ENCODE measurements around the gene SSTR3. TPM values are rescaled to one million over a fixed set of nuclear protein-coding genes. Genes with fewer than 3 reads are reported as not detected.

Gene SSTR3
- total and polyA plus RNA-seq, 2 of the 13 experiments (the other 11 are each of a cell fraction or from before 2014, with no cell fraction given): 0.08 to 0.64 TPM

DNA sequence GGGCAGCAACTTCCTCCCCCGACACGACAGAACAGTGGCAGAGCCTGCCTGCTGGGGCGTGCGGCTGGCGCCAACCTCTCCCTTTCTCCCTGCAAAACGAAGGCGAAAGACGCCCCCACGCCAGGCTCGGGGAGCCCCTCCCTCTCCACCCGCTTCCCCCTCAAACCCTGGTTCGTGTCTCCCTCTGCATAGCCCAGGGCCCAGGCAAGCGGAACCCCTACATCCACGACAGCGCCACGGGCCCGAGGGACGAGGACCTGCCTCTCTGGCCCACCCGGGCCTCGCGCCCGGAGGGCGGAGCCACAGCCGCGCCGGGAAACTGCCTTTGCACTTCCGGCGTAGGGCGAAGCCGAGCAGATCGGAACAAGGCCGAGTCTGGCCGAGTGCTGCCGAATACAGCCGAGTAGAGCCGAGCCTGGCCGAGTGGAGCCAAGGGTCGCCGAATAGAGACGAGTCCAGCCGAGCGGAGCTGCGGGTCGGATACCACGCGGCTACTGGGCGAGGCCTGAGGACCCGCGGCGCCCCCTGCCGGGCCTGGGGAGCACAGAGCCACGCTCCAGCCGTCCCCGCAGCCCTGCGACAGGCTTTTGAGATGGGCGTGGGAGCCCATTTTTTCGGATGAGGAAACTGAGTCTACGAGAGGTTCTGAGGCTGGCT is 13.0 kb downstream of the SSTR3 start (continued):
- TF ChIP-seq HMGXB3 (CRISPR knock-in tag; IDR thresholded peaks at IDR 0.05; ENCODE audit: borderline replicate concordance): no peak
- TF ChIP-seq KDM3A (CRISPR knock-in tag; IDR thresholded peaks at IDR 0.05; ENCODE audit: low read depth): no peak; the same call in 1 of the 2 replicates
- peak; percentile 98 for TF ChIP-seq RBFOX2 (IDR thresholded peaks at IDR 0.05; ENCODE audit: low read depth, low read length)
- TF ChIP-seq, protein P1, sequence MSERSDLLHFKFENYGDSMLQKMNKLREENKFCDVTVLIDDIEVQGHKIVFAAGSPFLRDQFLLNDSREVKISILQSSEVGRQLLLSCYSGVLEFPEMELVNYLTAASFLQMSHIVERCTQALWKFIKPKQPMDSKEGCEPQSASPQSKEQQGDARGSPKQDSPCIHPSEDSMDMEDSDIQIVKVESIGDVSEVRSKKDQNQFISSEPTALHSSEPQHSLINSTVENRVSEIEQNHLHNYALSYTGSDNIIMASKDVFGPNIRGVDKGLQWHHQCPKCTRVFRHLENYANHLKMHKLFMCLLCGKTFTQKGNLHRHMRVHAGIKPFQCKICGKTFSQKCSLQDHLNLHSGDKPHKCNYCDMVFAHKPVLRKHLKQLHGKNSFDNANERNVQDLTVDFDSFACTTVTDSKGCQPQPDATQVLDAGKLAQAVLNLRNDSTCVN (CRISPR knock-in tag; IDR thresholded peaks at IDR 0.05; ENCODE audit: borderline replicate concordance): no peak
- TF ChIP-seq CBFB (CRISPR knock-in tag; IDR thresholded peaks at IDR 0.05): 0 out of 2 replicates have a peak, but pooled peaks have one; percentile 17
- no peak for TF ChIP-seq ZNF530 (CRISPR knock-in tag; IDR thresholded peaks at IDR 0.05; ENCODE audit: low read depth)
- peak; percentile 22; the same call in 1 of the 2 replicates for TF ChIP-seq ZFP41 (CRISPR knock-in tag; IDR thresholded peaks at IDR 0.05; ENCODE audit: borderline replicate concordance)
- TF ChIP-seq ZNF883 (CRISPR knock-in tag; IDR thresholded peaks at IDR 0.05; ENCODE audit: not compliant biosample characterization): peak; percentile 72
- TF ChIP-seq KAT2B (IDR thresholded peaks at IDR 0.05; ENCODE audit: borderline replicate concordance, low read depth, low read length): no peak
- no peak for TF ChIP-seq ZNF552 (CRISPR knock-in tag; IDR thresholded peaks at IDR 0.05; ENCODE audit: borderline replicate concordance)
- peak; percentile 60; the same call in 1 of the 2 replicates for TF ChIP-seq TMF1 (CRISPR knock-in tag; IDR thresholded peaks at IDR 0.05; ENCODE audit: low read depth)
- no peak for TF ChIP-seq RBM39 (IDR thresholded peaks at IDR 0.05; ENCODE audit: low read depth, low read length, poor library complexity, severe bottlenecking)
- TF ChIP-seq, protein P2, sequence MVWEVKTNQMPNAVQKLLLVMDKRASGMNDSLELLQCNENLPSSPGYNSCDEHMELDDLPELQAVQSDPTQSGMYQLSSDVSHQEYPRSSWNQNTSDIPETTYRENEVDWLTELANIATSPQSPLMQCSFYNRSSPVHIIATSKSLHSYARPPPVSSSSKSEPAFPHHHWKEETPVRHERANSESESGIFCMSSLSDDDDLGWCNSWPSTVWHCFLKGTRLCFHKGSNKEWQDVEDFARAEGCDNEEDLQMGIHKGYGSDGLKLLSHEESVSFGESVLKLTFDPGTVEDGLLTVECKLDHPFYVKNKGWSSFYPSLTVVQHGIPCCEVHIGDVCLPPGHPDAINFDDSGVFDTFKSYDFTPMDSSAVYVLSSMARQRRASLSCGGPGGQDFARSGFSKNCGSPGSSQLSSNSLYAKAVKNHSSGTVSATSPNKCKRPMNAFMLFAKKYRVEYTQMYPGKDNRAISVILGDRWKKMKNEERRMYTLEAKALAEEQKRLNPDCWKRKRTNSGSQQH (CRISPR knock-in tag; IDR thresholded peaks at IDR 0.05; ENCODE audit: low read depth): no peak; the same call in 1 of the 2 replicates
- no peak for TF ChIP-seq EEA1 (CRISPR knock-in tag; IDR thresholded peaks at IDR 0.05; ENCODE audit: borderline replicate concordance)
- peak; percentile 17; the same call in 1 of the 2 replicates for TF ChIP-seq RELA (CRISPR knock-in tag; IDR thresholded peaks at IDR 0.05)
- no peak; the same call in 1 of the 2 replicates for TF ChIP-seq DPF2 (CRISPR knock-in tag; IDR thresholded peaks at IDR 0.05; ENCODE audit: borderline replicate concordance, low read depth)
- TF ChIP-seq HDAC1 (CRISPR knock-in tag; IDR thresholded peaks at IDR 0.05): peak; percentile 76
- TF ChIP-seq ZNF296 (CRISPR knock-in tag; conservative IDR thresholded peaks at IDR 0.05): peak; percentile 73; the same call in 1 of the 2 replicates
- 0 out of 2 replicates have a peak, but pooled peaks have one; percentile 72 for TF ChIP-seq ZNF598 (CRISPR knock-in tag; IDR thresholded peaks at IDR 0.05; ENCODE audit: borderline replicate concordance)
- TF ChIP-seq PBX3 (CRISPR knock-in tag; IDR thresholded peaks at IDR 0.05; ENCODE audit: borderline replicate concordance): no peak
